Common myeloid progenitor, CD34-positive (primary cell): Measurements from ENCODE around the gene MKS1.

ENCODE experiments used
- CTCF ChIA-PET: fragments of 350-600 bp; sonication (Branson Sonifier 250); formaldehyde crosslinking; loops from one replicate; lab custom pipeline; 2021; ENCODE audit warnings: antibody characterized with exemption; lab: Charles Lee
- POLR2A ChIA-PET: fragments of 350-600 bp; sonication (Branson Sonifier 250); formaldehyde crosslinking; loops from one replicate; lab custom pipeline; 2021; ENCODE audit warnings: antibody characterized with exemption; lab: Charles Lee
- DNase-seq, 3 donors: peaks; one replicate each; pipeline versions ENCODE4 v3.0.0 to v3.0.0-alpha.2; 2013
- H3K27ac ChIP-seq, 2 experiments: 1 replicate in 1 of 2; 2 replicates in 1 of 2; pipeline ENCODE4 v1.7.0; 2013; ENCODE audit warnings: inconsistent platforms in 2 of 2, low read length in 2 of 2, mild to moderate bottlenecking in 2 of 2, low read depth in 1 of 2, moderate library complexity in 1 of 2; ENCODE audit not compliant: severe bottlenecking in 2 of 2, insufficient read depth in 1 of 2, poor library complexity in 1 of 2
- H3K27me3 ChIP-seq, 5 experiments: replicated peaks in 2 of 5; 1 replicate in 3 of 5; 2 replicates in 2 of 5; pipeline versions ENCODE4 v1.6.1 to v1.7.0; 2013; ENCODE audit warnings: low read length in 4 of 5, mild to moderate bottlenecking in 2 of 5, moderate library complexity in 2 of 5, inconsistent platforms in 1 of 5; ENCODE audit not compliant: insufficient read depth in 5 of 5, control insufficient read depth in 4 of 5
- H3K36me3 ChIP-seq, 4 experiments: 1 replicate in 2 of 4; 2 replicates in 2 of 4; pipeline versions ENCODE4 v1.6.1 to v1.7.0; 2013; ENCODE audit warnings: low read length in 3 of 4, control low read depth in 1 of 4, mild to moderate bottlenecking in 1 of 4; ENCODE audit not compliant: control insufficient read depth in 4 of 4, insufficient read depth in 4 of 4
- H3K4me1 ChIP-seq, 4 experiments: 1 replicate in 3 of 4; 2 replicates in 1 of 4; pipeline versions ENCODE4 v1.6.1 to v1.7.1; 2013; ENCODE audit warnings: low read length in 3 of 4, mild to moderate bottlenecking in 3 of 4, control low read depth in 1 of 4, inconsistent platforms in 1 of 4, moderate library complexity in 1 of 4; ENCODE audit not compliant: control insufficient read depth in 4 of 4, insufficient read depth in 4 of 4; ENCODE audit errors: control extremely low read depth in 1 of 4
- H3K4me3 ChIP-seq, 7 experiments: 1 replicate in 4 of 7; 2 replicates in 3 of 7; pipeline versions ENCODE4 v1.5.1 to v1.7.0; 2013; ENCODE audit warnings: mild to moderate bottlenecking in 7 of 7, low read length in 6 of 7, moderate library complexity in 6 of 7, inconsistent platforms in 2 of 7, low read depth in 2 of 7, control low read depth in 1 of 7; ENCODE audit not compliant: insufficient read depth in 4 of 7, control insufficient read depth in 1 of 7; ENCODE audit errors: extremely low read depth in 1 of 7
- H3K9me3 ChIP-seq, 5 experiments: 1 replicate in 4 of 5; 2 replicates in 1 of 5; pipeline versions ENCODE4 v1.6.1 to v1.7.1; 2013; ENCODE audit warnings: low read length in 4 of 5, mild to moderate bottlenecking in 2 of 5, inconsistent platforms in 1 of 5, low read depth in 1 of 5, moderate library complexity in 1 of 5; ENCODE audit not compliant: control insufficient read depth in 4 of 5, insufficient read depth in 2 of 5; ENCODE audit errors: control extremely low read depth in 1 of 5
- WGBS: methylation state at CpG from one replicate; pipeline ENCODE4 v1.1.5; 2013; ENCODE audit not compliant: insufficient coverage; 5-methylcytosine and 5-hydroxymethylcytosine counted together

Gene MKS1

DNA sequence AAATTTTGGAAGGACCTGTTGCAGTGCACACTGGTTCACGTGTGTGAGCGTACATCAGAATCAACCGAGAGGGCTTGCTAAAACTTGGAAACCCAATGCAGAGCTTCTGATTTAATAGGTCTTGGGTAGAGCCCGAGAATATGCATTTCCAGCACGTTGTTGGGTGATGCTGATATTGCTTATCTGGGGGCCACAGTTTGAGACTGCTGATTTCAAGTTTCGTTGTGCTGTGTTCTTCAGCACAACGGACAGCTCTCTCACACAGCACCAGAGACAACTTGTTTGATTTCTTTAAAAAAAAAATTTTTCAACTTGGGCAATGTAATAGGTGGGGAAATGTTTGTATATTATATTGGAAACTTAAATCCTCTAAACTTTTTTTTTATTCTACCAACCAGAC, 42.9 kb downstream of the MKS1 start:
- H3K27ac ChIP-seq = no peak overlapping the region
- no peaks in the 10 kb centered on the region for H3K36me3 ChIP-seq
- peaks cover 0 to 9% (median 0%) of the 10 kb centered on the region in 5 experiments for H3K27me3 ChIP-seq
- CTCF ChIA-PET = interaction anchor here (0.7 to 2.0 kb wide), 5 partner anchors 8 to 347 kb away, joined by 3 to 5 read pairs (median 4); no protein-coding TSS in a partner anchor
- POLR2A ChIA-PET = no interaction called here
- no peaks in the 10 kb centered on the region for H3K9me3 ChIP-seq
- DNase-seq = peak; percentile 25 to 59 (median 52)
- peaks cover 0 to 4% (median 0%) of the 10 kb centered on the region in 4 experiments for H3K4me1 ChIP-seq
- WGBS = 44% methylated on average over 5 of the region's 7 CpGs
- H3K4me3 ChIP-seq = no peak overlapping the region

DNA sequence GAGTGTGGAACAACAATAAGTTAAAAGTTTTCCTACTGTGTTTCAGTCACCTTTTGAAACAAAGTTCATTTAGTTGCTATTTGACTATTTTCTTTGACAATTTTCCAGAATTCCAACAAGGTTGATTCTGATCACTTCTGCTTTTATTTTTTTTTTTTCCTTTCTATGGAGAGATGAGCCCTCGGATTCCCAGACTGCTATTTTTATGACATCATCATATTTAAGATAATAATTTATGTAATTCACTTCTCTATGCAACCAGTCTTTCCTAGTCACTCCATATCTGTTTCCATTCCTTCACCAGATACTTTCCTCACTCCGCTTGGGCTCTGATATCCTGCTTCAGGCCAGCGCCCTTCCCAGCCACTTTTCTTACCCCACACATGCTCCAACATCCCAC, 44.2 kb downstream of the MKS1 start:
- H3K9me3 ChIP-seq = no peaks in the 10 kb centered on the region
- ChIA-PET CTCF (interaction anchor here (1.4 to 1.7 kb wide), 2 partner anchors 49 to 53 kb away, joined by 4 read pairs; no protein-coding TSS in a partner anchor), POLR2A (no interaction called here)
- peaks cover 0 to 14% (median 4%) of the 10 kb centered on the region in 4 experiments for H3K4me1 ChIP-seq
- H3K36me3 ChIP-seq = no peaks in the 10 kb centered on the region
- no peak for DNase-seq
- no peak overlapping the region for H3K4me3 ChIP-seq
- 84% methylated on average over 2 of the region's 3 CpGs for WGBS
- peaks cover 0 to 9% (median 0%) of the 10 kb centered on the region in 5 experiments for H3K27me3 ChIP-seq
- no peak overlapping the region for H3K27ac ChIP-seq

DNA sequence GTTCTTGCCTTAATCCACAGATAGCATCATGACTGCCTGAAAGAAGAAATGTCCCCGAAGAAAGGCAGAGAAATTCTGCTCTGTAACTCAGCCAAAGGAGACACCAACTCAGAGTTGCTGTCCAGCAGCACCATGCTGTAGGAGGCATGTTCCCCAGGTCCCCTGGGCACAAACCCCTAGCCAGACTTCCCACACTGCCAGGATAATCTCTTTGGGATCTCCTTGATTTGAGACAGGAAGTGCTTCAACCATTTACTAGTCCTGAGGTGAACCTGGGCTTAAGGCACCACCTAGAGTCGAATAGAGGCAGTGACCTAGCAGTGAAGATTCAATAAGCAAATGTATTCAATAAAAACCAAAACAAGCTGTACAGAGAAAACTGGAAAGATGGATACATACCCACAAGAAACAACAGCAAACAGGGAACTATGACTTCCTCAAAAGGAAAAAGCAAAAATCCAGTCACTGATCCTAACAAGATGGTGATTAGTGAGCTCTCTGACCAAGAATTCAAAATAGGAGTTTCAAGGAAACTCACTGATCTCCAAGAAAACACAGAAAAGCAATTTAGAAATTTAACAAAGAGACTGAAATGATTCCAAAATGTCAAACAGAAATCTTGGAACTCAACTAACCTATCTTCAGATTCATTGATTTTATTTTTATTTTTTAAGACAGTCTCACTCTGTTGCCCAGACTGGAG, 46.5 kb downstream of the MKS1 start:
- peaks cover 0 to 9% (median 0%) of the 10 kb centered on the region in 5 experiments for H3K27me3 ChIP-seq
- H3K36me3 ChIP-seq = no peaks in the 10 kb centered on the region
- H3K4me1 ChIP-seq = peaks cover 0 to 15% (median 4%) of the 10 kb centered on the region in 4 experiments
- POLR2A ChIA-PET = no interaction called here
- WGBS = 88% methylated on average over 1 of the region's 2 CpGs
- H3K27ac ChIP-seq = no peak overlapping the region
- H3K9me3 ChIP-seq = no peaks in the 10 kb centered on the region
- CTCF ChIA-PET = interaction anchor here (0.7 to 2.2 kb wide), 21 partner anchors 8 to 317 kb away, joined by 3 to 15 read pairs (median 4); partner anchors contain the start of gene EPX
- no peak overlapping the region for H3K4me3 ChIP-seq
- DNase-seq = peak; percentile 68 to 78 (median 75)

DNA sequence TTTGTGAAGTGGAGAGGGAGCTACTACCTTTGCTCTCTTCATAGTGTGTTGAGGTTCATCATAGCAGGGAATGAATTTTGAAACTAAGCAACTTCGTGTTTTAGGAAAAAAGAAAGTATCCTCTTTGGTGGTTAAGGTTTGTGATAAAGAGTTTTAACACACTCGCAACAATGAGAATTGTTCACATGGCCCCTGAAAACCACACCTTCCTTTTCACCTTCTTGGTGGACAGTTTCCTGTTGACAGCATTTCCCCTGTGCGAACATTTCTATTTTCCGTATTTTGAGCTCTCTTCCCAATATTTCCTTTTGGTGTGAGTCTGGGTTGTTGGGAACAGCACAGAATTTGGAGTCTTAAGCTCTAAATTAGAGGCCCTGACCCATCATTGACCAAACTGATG, 48.4 kb downstream of the MKS1 start:
- Histone ChIP-seq H3K4me1 (peaks cover 0 to 15% (median 4%) of the 10 kb centered on the region in 4 experiments), H3K27ac (no peak overlapping the region), H3K27me3 (peaks cover 0 to 10% (median 0%) of the 10 kb centered on the region in 5 experiments), H3K36me3 (no peaks in the 10 kb centered on the region), H3K9me3 (no peaks in the 10 kb centered on the region), H3K4me3 (no peak overlapping the region)
- ChIA-PET CTCF (interaction anchor here (0.9 to 2.4 kb wide), 10 partner anchors 8 to 74 kb away, joined by 3 to 15 read pairs (median 4); no protein-coding TSS in a partner anchor), POLR2A (no interaction called here)
- no peak for DNase-seq
- WGBS = 0% methylated on average over 1 of the region's 4 CpGs

DNA sequence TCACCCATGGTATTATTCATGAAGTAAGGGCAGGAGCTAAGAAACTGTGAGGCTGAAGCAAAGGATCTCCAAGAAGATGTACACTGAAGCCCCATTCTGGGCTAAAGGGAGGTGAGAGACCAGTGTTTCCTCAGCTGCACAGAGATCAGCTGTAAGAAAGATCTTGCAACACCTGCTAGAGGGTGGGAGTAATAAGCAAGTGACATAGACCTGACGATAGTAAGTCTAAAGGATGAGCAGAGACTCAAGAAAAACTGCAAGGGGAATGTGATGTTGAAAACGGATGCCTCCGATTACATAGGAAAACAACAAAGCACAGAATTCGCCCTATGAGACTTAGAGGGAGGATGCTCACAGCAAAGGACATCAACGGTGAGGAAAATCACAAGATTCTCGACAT, 52.4 kb downstream of the MKS1 start, which contains the start of gene OR4D2:
Gene OR4D2, plus strand, starts transcription at position 301 of the 400 bp plus-strand sequence. CDS start 2,674 bp downstream, outside the sequence.
- no peaks in the 10 kb centered on the region for H3K36me3 ChIP-seq
- no peak within 1 kb of the TSS for H3K4me3 ChIP-seq
- H3K27ac ChIP-seq = no peak within 1 kb of the TSS
- H3K9me3 ChIP-seq = no peaks in the 10 kb centered on the region
- WGBS = 81% methylated on average over 4 of the region's 6 CpGs
- H3K4me1 ChIP-seq = peaks cover 0 to 10% (median 4%) of the 10 kb centered on the region in 4 experiments
- peaks cover 0 to 3% (median 0%) of the 10 kb centered on the region in 5 experiments for H3K27me3 ChIP-seq
- ChIA-PET CTCF (interaction anchor here (2.8 kb wide), 1 partner anchor 44 kb away, joined by 11 read pairs; no protein-coding TSS in a partner anchor), POLR2A (no interaction called here)
- DNase-seq = no peak

DNA sequence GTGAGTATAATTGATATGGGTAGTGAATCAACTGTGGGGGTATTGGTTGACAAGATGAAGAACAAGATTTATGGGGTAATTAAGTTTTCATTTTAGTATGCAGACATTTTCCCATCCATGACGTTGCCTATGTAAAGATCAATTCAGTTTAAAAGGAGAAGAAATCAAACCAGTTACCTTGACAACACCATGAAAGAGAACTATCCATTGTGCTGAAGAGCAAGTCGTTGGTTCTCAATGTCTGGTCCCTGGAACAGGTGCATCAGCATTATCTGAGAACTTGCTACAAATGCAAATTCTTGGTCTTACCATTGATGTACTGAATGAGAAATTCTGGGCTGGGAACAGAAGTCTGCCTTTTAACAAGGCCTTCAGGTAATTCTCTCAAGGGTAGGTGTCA, 53.1 kb downstream of the MKS1 start:
- Histone ChIP-seq H3K36me3 (no peaks in the 10 kb centered on the region), H3K9me3 (no peaks in the 10 kb centered on the region), H3K27me3 (peaks cover 0 to 3% (median 0%) of the 10 kb centered on the region in 5 experiments), H3K4me1 (peaks cover 0 to 11% (median 5%) of the 10 kb centered on the region in 4 experiments), H3K4me3 (no peak overlapping the region), H3K27ac (no peak overlapping the region)
- DNase-seq = no peak
- ChIA-PET POLR2A (no interaction called here), CTCF (interaction anchor here (1.6 to 2.8 kb wide), 2 partner anchors 44 kb away, joined by 6 to 11 read pairs; no protein-coding TSS in a partner anchor)
- WGBS = 30% methylated on average over 2 of the region's 2 CpGs

DNA sequence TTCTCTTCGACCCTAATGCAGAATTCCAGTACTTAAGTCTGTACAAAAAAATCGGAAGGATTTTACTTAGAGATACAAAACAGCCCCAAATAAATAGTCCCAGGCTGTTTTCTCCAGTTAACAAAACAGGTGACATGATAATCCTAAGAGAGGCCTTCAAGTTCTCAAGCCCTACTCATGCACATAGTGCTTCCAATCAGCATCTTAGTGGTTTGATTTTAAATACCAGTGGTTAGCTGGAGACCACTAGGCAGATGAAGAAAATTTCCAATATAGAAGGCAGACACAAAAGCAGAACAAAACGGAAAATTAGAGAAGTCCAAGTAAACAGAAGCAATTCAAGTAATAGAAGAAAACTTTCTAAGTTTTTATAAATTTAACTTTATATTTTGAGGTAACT, 57.5 kb downstream of the MKS1 start:
- Histone ChIP-seq H3K4me1 (peaks cover 0 to 14% (median 12%) of the 10 kb centered on the region in 4 experiments), H3K36me3 (no peaks in the 10 kb centered on the region), H3K27ac (no peak overlapping the region), H3K4me3 (no peak overlapping the region), H3K27me3 (peaks cover 0 to 2% (median 0%) of the 10 kb centered on the region in 5 experiments), H3K9me3 (no peaks in the 10 kb centered on the region)
- 80% methylated on average over 2 of the region's 3 CpGs for WGBS
- ChIA-PET POLR2A (no interaction called here), CTCF (interaction anchor here (1.0 kb wide), 2 partner anchors 9 to 18 kb away, joined by 3 read pairs; no protein-coding TSS in a partner anchor)
- peak in 2 of 3 donors; percentile 35 to 48 for DNase-seq
